Stomach (tissue), 9 donors: ENCODE measurements around the gene ZNF622. TPM values are rescaled to one million over a fixed set of nuclear protein-coding genes. Genes with fewer than 3 reads are reported as not detected.
A peak's percentile ranks its signal among the peaks of the same experiment; 100 is the strongest.
"Not testable (repeated sequence)": the region's sequence is repeated elsewhere in the genome, so short reads cannot be mapped to it uniquely, and the experiment has no call there.

Experiments used
- DNase-seq, 2 donors: peaks; one replicate each; pipeline versions ENCODE4 v3.0.0 to v3.0.0-alpha.2; 2013 to 2019
- H3K27ac ChIP-seq, 5 donors: fragments of 200-600 bp in 4 of 5; sonication (generic) in 4 of 5; one replicate each; pipeline ENCODE4 v1.5.1; 2013 to 2019; ENCODE audit warnings: mild to moderate bottlenecking in 1 of 5, moderate library complexity in 1 of 5
- H3K27me3 ChIP-seq, 3 donors: fragments of 200-600 bp; sonication (generic); one replicate each; pipeline ENCODE4 v1.5.1; 2017 to 2019; ENCODE audit warnings: mixed run types in 1 of 3
- H3K36me3 ChIP-seq, 4 donors: fragments of 200-600 bp; sonication (generic); 1 replicate in 3 of 4; 2 replicates in 1 of 4; pipeline ENCODE4 v1.5.1; 2016 to 2019
- H3K4me1 ChIP-seq, 4 donors: fragments of 200-600 bp; sonication (generic); one replicate each; pipeline ENCODE4 v1.5.1; 2016 to 2019
- H3K4me3 ChIP-seq, 4 donors: fragments of 200-600 bp; sonication (generic) in 3 of 4; one replicate each; pipeline ENCODE4 v1.5.1; 2016 to 2019; ENCODE audit warnings: mild to moderate bottlenecking in 1 of 4
- H3K9me3 ChIP-seq, 4 donors: fragments of 200-600 bp; sonication (generic); one replicate each; pipeline ENCODE4 v1.5.1; 2016 to 2019
- CTCF ChIP-seq, 7 experiments: fragments of 450-650 bp in 4 of 7; fragments of 200-600 bp in 3 of 7; sonication (generic) in 3 of 7; IDR thresholded peaks; one replicate each; pipeline ENCODE4 v1.5.1; 2016 to 2019; ENCODE audit warnings: antibody characterized with exemption in 7 of 7, control low read depth in 2 of 7, mild to moderate bottlenecking in 1 of 7
- EP300 ChIP-seq: sonication (generic); formaldehyde crosslinking; IDR thresholded peaks from one replicate; pipeline ENCODE4 v1.6.1; 2017; ENCODE audit warnings: antibody characterized with exemption
- POLR2A ChIP-seq, 4 donors: fragments of 450-650 bp; IDR thresholded peaks; one replicate each; pipeline ENCODE4 v1.6.1; 2016; ENCODE audit warnings: antibody characterized with exemption in 4 of 4, control low read depth in 2 of 4, mild to moderate bottlenecking in 1 of 4, moderate library complexity in 1 of 4
- POLR2AphosphoS5 ChIP-seq, 3 donors: sonication (generic); formaldehyde crosslinking; IDR thresholded peaks; one replicate each; pipeline ENCODE4 v1.6.1; 2016; ENCODE audit warnings: antibody characterized with exemption in 3 of 3
- WGBS, 5 donors: extraction: QIAGEN DNeasy Blood & Tissue Kit in 3 of 5; methylation state at CpG; one replicate each; pipeline versions ENCODE4 v1.1.5 to v1.1.7; 2013 to 2018; 5-methylcytosine and 5-hydroxymethylcytosine counted together
- intact Hi-C: fragments of 100-400 bp; cut with DNase I; formaldehyde crosslinking; loops from one replicate; pipeline ENCODE4 v1.15.1; 2023; ENCODE audit warnings: low total_unique reads
- polyA plus RNA-seq, 3 donors: library from polyadenylated mRNA; stranded (reverse); fragments of 200-250 nt; gene quantifications; one replicate each; pipeline ENCODE4 v1.2.3, GENCODE V29; 2013
- total RNA-seq, 5 donors: library from RNA; depleted of rRNA; stranded (reverse); fragments of >200 nt; gene quantifications; one replicate each; pipeline versions ENCODE4 v1.1.0 to v1.2.3, GENCODE V29; 2014 to 2016
- donor health status: healthy with polysubstance abuse.
- donor health status: Bipolar disorder and iron deficiency.
- donor health status: healthy.

ZNF622 gene
- total and polyA plus RNA-seq, 8 donors: 17.5 to 31.8 (median 22.6) TPM

GRCh38 chr5:16477541-16477940 lies 11.9 kb upstream of the ZNF622 start:
- TF ChIP-seq CTCF (IDR thresholded peaks at IDR 0.05) (no peak), POLR2A (IDR thresholded peaks at IDR 0.05) (no peak), EP300 (no peak), POLR2AphosphoS5 (IDR thresholded peaks at IDR 0.05) (no peak)
- H3K27ac ChIP-seq: no peak overlapping the region
- no peak overlapping the region for H3K4me3 ChIP-seq

DNA sequence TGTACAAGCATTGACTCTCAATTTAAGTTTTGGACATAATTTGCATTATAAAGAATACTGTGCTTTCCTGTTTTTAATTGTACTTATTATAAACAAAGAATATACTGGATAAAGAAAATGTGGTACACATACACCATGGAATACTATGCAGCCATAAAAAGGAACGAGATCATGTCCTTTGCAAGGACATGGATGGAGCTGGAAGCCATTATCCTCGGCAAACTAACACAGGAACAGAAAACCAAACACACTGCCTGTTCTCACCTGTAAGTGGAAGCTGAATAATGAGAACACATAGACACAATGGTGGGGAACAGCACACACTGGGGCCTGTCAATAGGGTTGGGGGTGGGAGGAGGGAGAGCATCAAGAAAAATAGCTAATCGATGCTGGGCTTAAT lies 10.8 kb upstream of the ZNF622 start:
- 89 to 96% (median 95%) methylated on average over 3 of the region's 3 CpGs for WGBS, 5 donors
- H3K36me3 ChIP-seq, H3K9me3 ChIP-seq, H3K27me3 ChIP-seq, DNase-seq, H3K4me3 ChIP-seq, intact Hi-C loops, H3K27ac ChIP-seq: not testable (repeated sequence)
- peaks cover 0 to 13% (median 4%) of the 10 kb centered on the region in 4 donors for H3K4me1 ChIP-seq

More at GRCh38 chr5:16477541-16477940, 11.9 kb upstream of the ZNF622 start:
- Histone ChIP-seq H3K27me3 (no peaks in the 10 kb centered on the region), H3K9me3 (no peaks in the 10 kb centered on the region), H3K4me1 (peaks cover 0 to 2% (median 0%) of the 10 kb centered on the region in 4 donors), H3K36me3 (peaks cover 0 to 4% (median 0%) of the 10 kb centered on the region in 4 donors)
- no peak for DNase-seq
- 17 to 38% (median 20%) methylated on average over 3 of the region's 3 CpGs for WGBS, 5 donors
- intact Hi-C loops: no loop called here

GRCh38 chr5:16471387-16471786 lies 5.8 kb upstream of the ZNF622 start:
- H3K4me3 ChIP-seq: no peak overlapping the region
- 17 to 39% (median 23%) methylated on average over 3 of the region's 3 CpGs for WGBS, 5 donors
- H3K9me3 ChIP-seq: no peaks in the 10 kb centered on the region
- TF ChIP-seq POLR2A (IDR thresholded peaks at IDR 0.05) (no peak), CTCF (IDR thresholded peaks at IDR 0.05) (no peak), POLR2AphosphoS5 (IDR thresholded peaks at IDR 0.05) (peak in 1 of 3 donors; percentile 5), EP300 (no peak)
- H3K4me1 ChIP-seq: peaks cover 19 to 54% (median 40%) of the 10 kb centered on the region in 4 donors
- no peaks in the 10 kb centered on the region for H3K27me3 ChIP-seq
- intact Hi-C loops: no loop called here
- peak overlapping the region in 2 of 5 donors; percentile 21 to 47 for H3K27ac ChIP-seq
- H3K36me3 ChIP-seq: peaks cover 0 to 4% (median 0%) of the 10 kb centered on the region in 4 donors
- DNase-seq: no peak

- peak overlapping the region in 1 of 4 donors; percentile 98 for H3K4me3 ChIP-seq
- intact Hi-C loops: no loop called here
- H3K27ac ChIP-seq: peak overlapping the region; percentile 36 to 91 (median 87)
These were observed 2.0 kb upstream of the ZNF622 start for GRCh38 chr5:16467363-16468219.

More at GRCh38 chr5:16467363-16468219, 2.0 kb upstream of the ZNF622 start:
- no peaks in the 10 kb centered on the region for H3K9me3 ChIP-seq
- H3K36me3 ChIP-seq: peaks cover 6 to 10% (median 8%) of the 10 kb centered on the region in 4 donors
- TF ChIP-seq EP300 (no peak), CTCF (IDR thresholded peaks at IDR 0.05) (no peak), POLR2A (IDR thresholded peaks at IDR 0.05) (no peak), POLR2AphosphoS5 (IDR thresholded peaks at IDR 0.05) (no peak)
- H3K27me3 ChIP-seq: no peaks in the 10 kb centered on the region
- peaks cover 40 to 78% (median 58%) of the 10 kb centered on the region in 4 donors for H3K4me1 ChIP-seq
- WGBS, 5 donors: 42 to 59% (median 49%) methylated on average over 3 of the region's 3 CpGs
- no peak for DNase-seq
